Measurements from ENCODE around the gene MEDAG.
A peak's percentile ranks its signal among the peaks of the same experiment; 100 is the strongest.

Gene MEDAG

GRCh38 chr13:30872685-30873461 lies 33.2 kb upstream of the MEDAG start:
- no peak for DNase-seq (ENCODE audit: low spot score)

- no peak for DNase-seq (ENCODE audit: low spot score)
Measured at GRCh38 chr13:30873499-30873898, 32.6 kb upstream of the MEDAG start.

GRCh38 chr13:30874111-30874510 lies 32.0 kb upstream of the MEDAG start:
- no peak for DNase-seq (ENCODE audit: low spot score)

GRCh38 chr13:30874561-30874960 lies 31.5 kb upstream of the MEDAG start:
- DNase-seq (ENCODE audit: low spot score), result no peak

GRCh38 chr13:30877335-30877734 lies 28.7 kb upstream of the MEDAG start:
- no peak for DNase-seq (ENCODE audit: low spot score)

- no peak for DNase-seq (ENCODE audit: low spot score)
Measured at GRCh38 chr13:30880151-30880855, 25.8 kb upstream of the MEDAG start.

- no peak for DNase-seq (ENCODE audit: low spot score)
Measured at GRCh38 chr13:30880856-30881155, 25.3 kb upstream of the MEDAG start.

- DNase-seq (ENCODE audit: low spot score), result no peak
Measured at GRCh38 chr13:30881191-30881651, 24.9 kb upstream of the MEDAG start.

- no peak for DNase-seq (ENCODE audit: low spot score)
Measured at GRCh38 chr13:30882026-30882850, 23.8 kb upstream of the MEDAG start.

GRCh38 chr13:30882996-30883766 lies 22.9 kb upstream of the MEDAG start:
- no peak for DNase-seq (ENCODE audit: low spot score)

- DNase-seq (ENCODE audit: low spot score), result no peak
Measured at GRCh38 chr13:30884543-30884942, 21.5 kb upstream of the MEDAG start.

- no peak for DNase-seq (ENCODE audit: low spot score)
Measured at GRCh38 chr13:30889196-30889690, 16.8 kb upstream of the MEDAG start.

GRCh38 chr13:30892966-30893365 lies 13.1 kb upstream of the MEDAG start:
- peak; percentile 18 for DNase-seq (ENCODE audit: low spot score)

- no peak for DNase-seq (ENCODE audit: low spot score)
Measured at GRCh38 chr13:30895773-30896172, 10.3 kb upstream of the MEDAG start.

GRCh38 chr13:30898070-30898469 lies 8.0 kb upstream of the MEDAG start:
- no peak for DNase-seq (ENCODE audit: low spot score)

GRCh38 chr13:30898678-30899241 lies 7.3 kb upstream of the MEDAG start:
- no peak for DNase-seq (ENCODE audit: low spot score)

- no peak for DNase-seq (ENCODE audit: low spot score)
Measured at GRCh38 chr13:30900436-30900835, 5.6 kb upstream of the MEDAG start.

- no peak for DNase-seq (ENCODE audit: low spot score)
Measured at GRCh38 chr13:30900952-30901749, 4.9 kb upstream of the MEDAG start.

- no peak for DNase-seq (ENCODE audit: low spot score)
Measured at GRCh38 chr13:30904043-30904442, 2.0 kb upstream of the MEDAG start.

GRCh38 chr13:30906411-30907051 lies 460 bp downstream of the MEDAG start:
- DNase-seq (ENCODE audit: low spot score), result no peak
